ENCODE measurements around the gene PHLDB1.

Gene PHLDB1

DNA sequence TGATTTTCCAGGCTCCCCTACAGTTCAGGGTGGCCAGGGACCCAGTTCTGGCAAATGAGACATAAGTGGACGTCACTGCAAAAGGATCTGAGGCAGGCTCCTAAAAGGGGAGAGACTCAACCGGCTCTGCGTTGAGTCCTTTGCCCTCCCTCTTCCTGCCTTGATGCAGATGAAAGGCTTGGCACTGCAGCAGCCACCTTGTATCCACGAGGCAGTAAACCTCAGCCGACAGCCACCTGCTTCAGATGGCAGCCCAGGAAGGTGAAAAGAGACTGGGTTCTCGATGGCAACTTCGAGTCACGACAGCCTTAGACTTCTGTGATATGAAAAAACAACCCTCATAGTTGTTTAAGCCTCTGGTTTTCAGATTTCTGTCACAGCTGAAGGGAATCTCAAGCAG lies 86.8 kb downstream of the PHLDB1 start:
- Mint-ChIP-seq H3K9me3 (no peaks in the 10 kb centered on the region), H3K4me1 (peaks cover 35% of the 10 kb centered on the region), H3K36me3 (ENCODE audit: low read depth) (no peaks in the 10 kb centered on the region), H3K27me3 (ENCODE audit: low read depth, poor library complexity) (peaks cover 6% of the 10 kb centered on the region), H3K4me3 (no peak overlapping the region), H3K27ac (no peak overlapping the region)
- TF ChIP-seq CTCF (IDR thresholded peaks at IDR 0.05), result no peak
- DNase-seq, result no peak

GRCh38 chr11:118694771-118695170 lies 87.4 kb downstream of the PHLDB1 start:
- no peak overlapping the region for H3K27ac Mint-ChIP-seq
- no peak for TF ChIP-seq CTCF (IDR thresholded peaks at IDR 0.05)
- H3K4me1 Mint-ChIP-seq, result peaks cover 35% of the 10 kb centered on the region
- DNase-seq, result no peak
- H3K4me3 Mint-ChIP-seq, result no peak overlapping the region
- no peaks in the 10 kb centered on the region for H3K36me3 Mint-ChIP-seq (ENCODE audit: low read depth)
- peaks cover under 1% of the 10 kb centered on the region for H3K9me3 Mint-ChIP-seq
- peaks cover 9% of the 10 kb centered on the region for H3K27me3 Mint-ChIP-seq (ENCODE audit: low read depth, poor library complexity)

- TF ChIP-seq CTCF (IDR thresholded peaks at IDR 0.05), result no peak
- DNase-seq, result no peak
- peaks cover 12% of the 10 kb centered on the region for H3K9me3 Mint-ChIP-seq
- peaks cover 4% of the 10 kb centered on the region for H3K36me3 Mint-ChIP-seq (ENCODE audit: low read depth)
- H3K27ac Mint-ChIP-seq, result no peak overlapping the region
- no peak overlapping the region for H3K4me3 Mint-ChIP-seq
- H3K27me3 Mint-ChIP-seq (ENCODE audit: low read depth, poor library complexity), result peaks cover 5% of the 10 kb centered on the region
- H3K4me1 Mint-ChIP-seq, result peaks cover 22% of the 10 kb centered on the region
Observed at GRCh38 chr11:118696673-118697226, 89.3 kb downstream of the PHLDB1 start.

DNA sequence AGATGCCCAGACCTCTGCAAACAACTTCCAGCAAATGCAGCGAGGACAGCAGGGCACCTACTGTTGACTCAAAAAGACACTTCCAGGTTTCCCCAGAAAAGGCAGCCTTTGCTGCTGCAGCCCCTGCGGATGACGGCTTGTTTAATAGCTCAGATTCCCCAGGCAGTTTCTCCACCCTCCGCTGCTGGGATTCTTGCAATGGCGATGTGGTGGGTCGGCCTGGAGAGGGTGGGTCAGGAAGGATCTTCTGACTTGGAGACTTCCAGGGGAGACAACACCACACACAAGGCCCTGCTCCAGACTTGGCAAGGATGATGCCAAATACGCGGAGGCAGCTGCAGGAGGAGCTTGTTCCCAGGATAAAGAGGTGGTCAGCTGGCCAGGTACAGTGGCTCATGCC lies 89.9 kb downstream of the PHLDB1 start:
- peaks cover 4% of the 10 kb centered on the region for H3K36me3 Mint-ChIP-seq (ENCODE audit: low read depth)

DNA sequence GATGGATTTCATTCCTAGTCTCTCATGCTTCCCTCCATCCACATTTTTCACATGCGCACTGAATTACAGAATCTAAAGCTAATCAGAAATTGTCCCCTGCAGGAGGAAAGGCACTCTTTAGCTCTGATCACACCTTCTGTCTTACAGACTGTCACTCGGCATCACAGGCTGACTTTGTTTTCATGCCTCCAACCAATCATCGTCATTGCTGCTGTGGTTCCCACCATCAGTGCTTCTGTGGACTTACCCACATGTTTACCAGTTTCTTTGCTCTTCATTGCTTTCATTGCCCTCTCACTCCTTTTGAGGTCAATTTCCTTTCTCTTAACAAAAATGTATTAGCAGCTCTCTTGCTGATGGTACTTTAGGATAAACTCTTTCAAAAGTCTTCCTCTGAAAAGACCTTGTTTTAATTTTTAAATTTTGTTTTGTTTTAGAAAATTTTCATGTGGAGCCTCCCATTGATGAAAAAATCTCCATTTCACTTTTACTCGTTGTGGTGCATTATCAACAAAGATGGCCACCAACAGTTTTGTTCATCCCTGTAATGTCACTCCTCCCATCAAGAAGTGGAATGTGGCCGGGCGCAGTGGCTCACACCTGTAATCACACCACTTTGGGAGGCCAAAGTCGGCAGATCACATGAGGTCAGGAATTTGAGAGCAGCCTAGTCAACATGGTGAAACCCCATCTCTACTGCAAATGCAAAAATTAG lies 92.2 kb downstream of the PHLDB1 start:
- H3K27ac Mint-ChIP-seq, result peak overlapping the region; percentile 25
- H3K27me3 Mint-ChIP-seq (ENCODE audit: low read depth, poor library complexity), result peaks cover 8% of the 10 kb centered on the region
- H3K36me3 Mint-ChIP-seq (ENCODE audit: low read depth), result peaks cover 4% of the 10 kb centered on the region
- no peak for DNase-seq
- H3K4me3 Mint-ChIP-seq, result no peak overlapping the region
- H3K4me1 Mint-ChIP-seq, result no peaks in the 10 kb centered on the region
- H3K9me3 Mint-ChIP-seq, result peaks cover 12% of the 10 kb centered on the region
- TF ChIP-seq CTCF (IDR thresholded peaks at IDR 0.05), result no peak

More for the DNA sequence above, 89.9 kb downstream of the PHLDB1 start:
- peaks cover 12% of the 10 kb centered on the region for H3K9me3 Mint-ChIP-seq
- H3K27me3 Mint-ChIP-seq (ENCODE audit: low read depth, poor library complexity), result peaks cover 5% of the 10 kb centered on the region
- no peak overlapping the region for H3K4me3 Mint-ChIP-seq
- DNase-seq, result no peak
- H3K27ac Mint-ChIP-seq, result no peak overlapping the region
- peaks cover 16% of the 10 kb centered on the region for H3K4me1 Mint-ChIP-seq
- TF ChIP-seq CTCF (IDR thresholded peaks at IDR 0.05), result no peak

Measured in nephron progenitor cell (in vitro differentiated cells).